Astrocyte (in vitro differentiated cells and primary cell): ENCODE data around the gene CRHR2.

Source experiments
- EZH2 ChIP-seq: IDR thresholded peaks from 2 replicates; pipeline ENCODE4 v1.6.1; 2012; ENCODE audit warnings: mild to moderate bottlenecking, low read length, inconsistent platforms; ENCODE audit not compliant: insufficient read depth
- TF ChIP-seq, protein P1 (sequence below): IDR thresholded peaks from 2 replicates; pipeline ENCODE4 v1.5.1; 2011; ENCODE audit warnings: low read depth, mild to moderate bottlenecking, inconsistent platforms, low read length, moderate library complexity; ENCODE audit not compliant: insufficient read depth

- no peak for TF ChIP-seq EZH2
- TF ChIP-seq, protein P1, sequence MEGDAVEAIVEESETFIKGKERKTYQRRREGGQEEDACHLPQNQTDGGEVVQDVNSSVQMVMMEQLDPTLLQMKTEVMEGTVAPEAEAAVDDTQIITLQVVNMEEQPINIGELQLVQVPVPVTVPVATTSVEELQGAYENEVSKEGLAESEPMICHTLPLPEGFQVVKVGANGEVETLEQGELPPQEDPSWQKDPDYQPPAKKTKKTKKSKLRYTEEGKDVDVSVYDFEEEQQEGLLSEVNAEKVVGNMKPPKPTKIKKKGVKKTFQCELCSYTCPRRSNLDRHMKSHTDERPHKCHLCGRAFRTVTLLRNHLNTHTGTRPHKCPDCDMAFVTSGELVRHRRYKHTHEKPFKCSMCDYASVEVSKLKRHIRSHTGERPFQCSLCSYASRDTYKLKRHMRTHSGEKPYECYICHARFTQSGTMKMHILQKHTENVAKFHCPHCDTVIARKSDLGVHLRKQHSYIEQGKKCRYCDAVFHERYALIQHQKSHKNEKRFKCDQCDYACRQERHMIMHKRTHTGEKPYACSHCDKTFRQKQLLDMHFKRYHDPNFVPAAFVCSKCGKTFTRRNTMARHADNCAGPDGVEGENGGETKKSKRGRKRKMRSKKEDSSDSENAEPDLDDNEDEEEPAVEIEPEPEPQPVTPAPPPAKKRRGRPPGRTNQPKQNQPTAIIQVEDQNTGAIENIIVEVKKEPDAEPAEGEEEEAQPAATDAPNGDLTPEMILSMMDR: no peak
Measured at GRCh38 chr7:30634193-30634626, 48.0 kb downstream of the CRHR2 start.
